Retinal pigment epithelial cell (primary cell): Measurements from ENCODE around the gene TAF1B.

Source experiments
- DNase-seq: peaks from one replicate; pipeline ENCODE4 v3.0.0-alpha.2; 2010; ENCODE audit warnings: low read depth
- H3K4me3 ChIP-seq: 2 replicates; pipeline ENCODE4 v1.5.1; 2011; ENCODE audit warnings: mild to moderate bottlenecking, low read length, control low read depth, moderate library complexity
- TF ChIP-seq, protein P1 (sequence below): conservative IDR thresholded peaks from 2 replicates; pipeline ENCODE4 v1.5.1; 2011; ENCODE audit warnings: low read depth, low read length, control low read depth, inconsistent platforms

The TAF1B gene

DNA sequence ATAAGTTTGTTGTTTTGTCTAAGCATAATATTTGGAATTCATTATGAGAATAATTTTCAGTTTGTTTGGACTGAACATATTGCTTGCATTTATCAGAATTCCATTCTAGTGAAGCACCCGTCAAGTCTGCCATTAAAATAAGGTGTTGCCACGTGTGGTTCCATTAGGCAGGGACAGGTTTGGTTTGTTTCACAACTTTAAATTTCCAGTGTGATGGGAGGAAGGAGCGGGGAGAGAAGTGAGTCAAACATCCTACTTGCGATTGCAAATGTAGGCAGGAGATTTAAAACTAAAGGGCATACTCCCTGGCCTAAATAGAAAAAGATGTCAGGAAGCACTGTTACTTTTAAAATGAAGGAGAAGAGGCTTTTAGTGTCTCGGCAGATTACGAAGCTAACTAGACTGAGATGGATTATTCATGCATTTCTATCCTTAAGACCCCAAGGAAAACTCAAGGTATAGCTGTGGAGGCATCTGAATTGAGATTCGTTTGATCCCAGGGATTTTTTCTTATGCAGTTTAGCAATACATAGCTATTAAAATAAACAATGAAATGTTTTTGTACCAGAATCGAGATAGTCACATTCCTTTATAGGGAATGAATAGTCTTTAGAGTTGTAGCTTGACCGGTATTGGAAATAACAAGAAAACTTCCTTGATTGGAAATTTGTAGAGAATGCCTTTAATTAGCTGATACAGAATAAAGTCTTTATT, 128.0 kb downstream of the TAF1B start:
- TF ChIP-seq, protein P1, sequence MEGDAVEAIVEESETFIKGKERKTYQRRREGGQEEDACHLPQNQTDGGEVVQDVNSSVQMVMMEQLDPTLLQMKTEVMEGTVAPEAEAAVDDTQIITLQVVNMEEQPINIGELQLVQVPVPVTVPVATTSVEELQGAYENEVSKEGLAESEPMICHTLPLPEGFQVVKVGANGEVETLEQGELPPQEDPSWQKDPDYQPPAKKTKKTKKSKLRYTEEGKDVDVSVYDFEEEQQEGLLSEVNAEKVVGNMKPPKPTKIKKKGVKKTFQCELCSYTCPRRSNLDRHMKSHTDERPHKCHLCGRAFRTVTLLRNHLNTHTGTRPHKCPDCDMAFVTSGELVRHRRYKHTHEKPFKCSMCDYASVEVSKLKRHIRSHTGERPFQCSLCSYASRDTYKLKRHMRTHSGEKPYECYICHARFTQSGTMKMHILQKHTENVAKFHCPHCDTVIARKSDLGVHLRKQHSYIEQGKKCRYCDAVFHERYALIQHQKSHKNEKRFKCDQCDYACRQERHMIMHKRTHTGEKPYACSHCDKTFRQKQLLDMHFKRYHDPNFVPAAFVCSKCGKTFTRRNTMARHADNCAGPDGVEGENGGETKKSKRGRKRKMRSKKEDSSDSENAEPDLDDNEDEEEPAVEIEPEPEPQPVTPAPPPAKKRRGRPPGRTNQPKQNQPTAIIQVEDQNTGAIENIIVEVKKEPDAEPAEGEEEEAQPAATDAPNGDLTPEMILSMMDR, result no peak
- DNase-seq, result no peak
- no peak overlapping the region for H3K4me3 ChIP-seq

- H3K4me3 ChIP-seq, result no peak overlapping the region
- TF ChIP-seq, protein P1, result no peak
- DNase-seq, result no peak
These were observed 128.6 kb downstream of the TAF1B start for GRCh38 chr2:9971890-9972289.

DNA sequence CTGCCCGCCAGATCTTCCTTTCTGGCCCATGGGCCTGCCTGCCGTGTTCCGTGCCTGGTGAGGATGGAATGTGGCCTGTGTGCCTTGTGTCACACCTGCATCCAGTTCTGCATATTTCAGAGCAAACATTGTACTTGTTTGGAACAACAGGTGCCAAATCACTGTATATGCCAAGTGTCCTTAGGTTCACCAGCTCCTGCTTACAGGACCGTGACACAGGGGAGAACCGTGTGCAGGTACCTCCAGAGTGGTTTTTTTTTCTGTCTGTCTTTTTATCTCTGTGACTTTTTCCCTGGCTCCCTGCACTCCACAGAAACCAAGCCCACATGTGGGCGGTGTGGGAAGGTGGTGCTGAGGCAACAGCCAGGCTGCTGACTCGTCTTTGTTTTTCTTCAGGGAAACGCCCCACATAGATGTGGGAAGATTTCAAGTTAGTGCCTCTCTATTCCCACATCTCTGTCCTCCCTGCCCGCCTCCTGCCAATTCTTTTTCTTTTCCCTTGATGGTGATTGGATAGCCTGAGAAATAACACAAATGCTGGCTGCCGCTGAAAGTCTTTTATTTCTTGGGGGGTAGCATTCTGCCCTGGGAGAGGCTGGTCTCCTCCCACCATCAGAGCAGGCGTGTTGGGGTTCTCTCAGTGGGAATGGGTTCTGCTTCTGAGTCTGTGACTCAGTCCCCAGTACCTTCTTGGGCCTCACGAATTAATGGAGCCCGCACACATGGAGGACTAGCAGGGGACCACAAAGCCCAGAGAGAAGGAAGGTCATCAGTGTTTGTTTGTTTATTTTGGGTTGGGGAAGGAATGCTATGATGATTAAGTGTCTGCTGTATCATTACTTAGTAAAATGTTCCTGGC, 129.6 kb downstream of the TAF1B start:
- TF ChIP-seq, protein P1, result no peak
- DNase-seq, result no peak
- H3K4me3 ChIP-seq, result no peak overlapping the region

DNA sequence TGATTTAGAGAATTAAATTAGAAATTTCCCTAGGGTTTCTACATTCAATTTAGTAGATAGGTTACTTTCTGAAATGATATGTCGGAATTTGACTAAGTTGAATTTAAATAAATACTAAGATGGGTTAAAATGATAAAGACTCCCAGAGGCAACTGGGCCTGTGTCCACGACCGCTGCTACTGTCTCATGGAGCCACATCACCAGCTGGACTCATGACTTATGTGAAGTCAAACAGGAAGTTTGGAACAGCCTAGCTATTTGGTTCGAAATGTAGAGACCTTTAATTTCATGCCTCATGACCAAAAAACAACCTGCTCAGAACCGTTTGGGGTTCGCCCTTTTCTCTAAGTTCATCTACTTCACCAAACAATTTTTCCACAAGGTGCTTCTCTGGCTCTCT, 130.4 kb downstream of the TAF1B start:
- no peak for DNase-seq
- TF ChIP-seq, protein P1, result no peak
- H3K4me3 ChIP-seq, result no peak overlapping the region

DNA sequence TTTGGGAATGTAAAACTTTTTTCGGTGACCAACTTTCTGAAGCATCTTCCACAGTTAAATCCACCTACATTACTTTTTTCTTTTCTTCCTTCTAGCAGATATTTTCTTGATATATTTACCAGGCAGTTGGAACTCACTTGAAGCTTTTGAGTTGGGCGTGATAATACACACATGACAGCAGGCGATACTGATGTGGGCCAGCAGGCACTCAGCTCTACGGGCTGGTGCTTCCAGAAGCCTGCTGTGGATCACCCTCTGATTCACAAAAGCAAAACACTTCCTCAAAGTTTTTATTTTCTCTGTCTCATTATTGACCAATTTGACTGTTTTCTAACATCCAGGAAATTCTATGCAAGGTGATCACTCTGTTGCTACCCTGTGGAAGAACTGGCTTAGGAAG, 131.1 kb downstream of the TAF1B start:
- TF ChIP-seq, protein P1, result no peak
- no peak overlapping the region for H3K4me3 ChIP-seq
- no peak for DNase-seq

GRCh38 chr2:9975328-9975727, 132.1 kb downstream of the TAF1B start:
- TF ChIP-seq, protein P1, result no peak
- H3K4me3 ChIP-seq, result no peak overlapping the region
- DNase-seq, result peak; percentile 90
